H1 (cell line): ENCODE measurements around the gene BLCAP. TPM values are rescaled to one million over a fixed set of nuclear protein-coding genes. Genes with fewer than 3 reads are reported as not detected.

Source experiments
- CTCF ChIA-PET: fragments of 300-600 bp; sonication (Branson Sonifier 250); formaldehyde crosslinking; loops from one replicate; lab custom pipeline; 2021; ENCODE audit not compliant: partially characterized antibody; lab: Charles Lee
- POLR2A ChIA-PET: fragments of 300-600 bp; sonication (Branson Sonifier 250); formaldehyde crosslinking; loops from one replicate; lab custom pipeline; 2021; ENCODE audit warnings: inconsistent platforms; ENCODE audit not compliant: partially characterized antibody; lab: Charles Lee
- DNase-seq, 2 experiments: peaks; one replicate each; pipeline versions ENCODE4 v3.0.0 to v3.0.0-alpha.2; 2010 to 2022; ENCODE audit warnings: low spot score in 2 of 2, low read depth in 1 of 2, mixed read lengths in 1 of 2
- FAIRE-seq: peaks from 2 replicates; lab custom pipeline; 2011; peaks lifted over from hg19 to GRCh38; lab: Jason Lieb, UNC
- H2AFZ ChIP-seq: 2 replicates; pipeline ENCODE4 v1.8.1; 2012; ENCODE audit warnings: low read length, inconsistent platforms
- H2AK5ac ChIP-seq: 2 replicates; pipeline ENCODE4 v1.6.1; 2013; ENCODE audit warnings: low read depth, low read length
- H2BK120ac ChIP-seq: replicated peaks from 2 replicates; pipeline ENCODE3; 2013; ENCODE audit warnings: low read depth, low read length, inconsistent platforms
- H2BK12ac ChIP-seq: 2 replicates; pipeline ENCODE4 v1.6.1; 2013; ENCODE audit warnings: low read depth, low read length
- H2BK15ac ChIP-seq: 2 replicates; pipeline ENCODE4 v1.6.1; 2013; ENCODE audit warnings: low read length
- H2BK20ac ChIP-seq: 2 replicates; pipeline ENCODE4 v1.6.1; 2013; ENCODE audit warnings: low read length
- H2BK5ac ChIP-seq: 2 replicates; pipeline ENCODE4 v1.6.1; 2013; ENCODE audit warnings: low read depth, low read length
- H3K14ac ChIP-seq: 2 replicates; pipeline ENCODE4 v1.6.1; 2013; ENCODE audit warnings: inconsistent platforms; ENCODE audit not compliant: insufficient read length
- H3K18ac ChIP-seq: 2 replicates; pipeline ENCODE4 v1.6.1; 2013; ENCODE audit warnings: low read length; ENCODE audit errors: extremely low read depth
- H3K23ac ChIP-seq: 2 replicates; pipeline ENCODE4 v1.6.1; 2013; ENCODE audit warnings: inconsistent platforms; ENCODE audit not compliant: insufficient read length
- H3K23me2 ChIP-seq: 2 replicates; pipeline ENCODE4 v1.6.1; 2013; ENCODE audit warnings: low read depth, low read length
- H3K27ac ChIP-seq: 2 replicates; pipeline ENCODE4 v1.6.1; 2011; ENCODE audit warnings: low read depth, low read length, inconsistent platforms
- H3K27me3 ChIP-seq, 4 experiments: replicated peaks in 1 of 4; 1 replicate in 1 of 4; 2 replicates in 3 of 4; pipeline versions ENCODE4 v1.6.1 to v1.8.1; 2011 to 2013; ENCODE audit warnings: low read length in 3 of 4, mild to moderate bottlenecking in 3 of 4, inconsistent platforms in 2 of 4, mixed read lengths in 2 of 4, moderate library complexity in 1 of 4; ENCODE audit not compliant: control insufficient read depth in 3 of 4, insufficient read depth in 3 of 4; ENCODE audit errors: extremely low read depth in 1 of 4
- H3K36me3 ChIP-seq, 4 experiments: 2 replicates each; pipeline versions ENCODE4 v1.6.1 to v1.8.1; 2011 to 2013; ENCODE audit warnings: mild to moderate bottlenecking in 4 of 4, low read length in 3 of 4, moderate library complexity in 2 of 4, control low read depth in 1 of 4, inconsistent platforms in 1 of 4; ENCODE audit not compliant: insufficient read depth in 4 of 4, control insufficient read depth in 2 of 4
- H3K4ac ChIP-seq: replicated peaks from 2 replicates; pipeline ENCODE3; 2013; ENCODE audit warnings: low read length, low read depth, mixed read lengths, inconsistent platforms; ENCODE audit not compliant: insufficient read length
- H3K4me1 ChIP-seq, 4 experiments: replicated peaks in 1 of 4; 1 replicate in 1 of 4; 2 replicates in 3 of 4; pipeline versions ENCODE4 v1.6.1 to v1.8.1; 2011 to 2013; ENCODE audit warnings: low read length in 3 of 4, inconsistent platforms in 2 of 4, mixed read lengths in 1 of 4; ENCODE audit not compliant: insufficient read depth in 4 of 4, control insufficient read depth in 3 of 4
- H3K4me2 ChIP-seq, 2 experiments: 2 replicates each; pipeline versions ENCODE4 v1.6.1 to v1.8.1; 2011 to 2013; ENCODE audit warnings: low read depth in 2 of 2, low read length in 2 of 2, control low read depth in 1 of 2, inconsistent platforms in 1 of 2, mild to moderate bottlenecking in 1 of 2; ENCODE audit not compliant: insufficient read depth in 1 of 2
- H3K4me3 ChIP-seq, 4 experiments: fragments of 200-600, 300-600 bp in 1 of 4; sonication (generic), shearing (Covaris generic), sonication (Bioruptor Twin) in 1 of 4; 2 replicates each; pipeline versions ENCODE4 v1.5.1 to v1.8.1; 2011 to 2016; ENCODE audit warnings: low read length in 4 of 4, low read depth in 3 of 4, control low read depth in 2 of 4, inconsistent platforms in 2 of 4, mild to moderate bottlenecking in 2 of 4, mixed read lengths in 1 of 4, moderate library complexity in 1 of 4; ENCODE audit not compliant: insufficient read depth in 2 of 4; ENCODE audit errors: extremely low read depth in 1 of 4
- H3K56ac ChIP-seq: replicated peaks from 2 replicates; pipeline ENCODE3; 2013; ENCODE audit warnings: low read depth, mild to moderate bottlenecking, mixed read lengths, low read length, inconsistent platforms; ENCODE audit not compliant: insufficient read length
- H3K79me1 ChIP-seq: 2 replicates; pipeline ENCODE4 v1.6.1; 2013; ENCODE audit warnings: low read depth, low read length, control low read depth
- H3K79me2 ChIP-seq, 2 experiments: 2 replicates each; pipeline versions ENCODE4 v1.6.1 to v1.8.1; 2012 to 2013; ENCODE audit warnings: low read length in 2 of 2, mild to moderate bottlenecking in 2 of 2, inconsistent platforms in 1 of 2; ENCODE audit not compliant: insufficient read depth in 2 of 2, control insufficient read depth in 1 of 2
- H3K9ac ChIP-seq, 4 experiments: replicated peaks in 1 of 4; 1 replicate in 1 of 4; 2 replicates in 3 of 4; pipeline versions ENCODE4 v1.6.1 to v1.8.1; 2011 to 2013; ENCODE audit warnings: low read depth in 3 of 4, low read length in 3 of 4, control low read depth in 2 of 4, mild to moderate bottlenecking in 2 of 4, moderate library complexity in 2 of 4, inconsistent platforms in 1 of 4; ENCODE audit errors: extremely low read depth in 1 of 4
- H3K9me3 ChIP-seq, 2 experiments: 2 replicates each; pipeline versions ENCODE4 v1.6.1 to v1.8.1; 2012 to 2013; ENCODE audit warnings: mild to moderate bottlenecking in 2 of 2, moderate library complexity in 2 of 2, control low read depth in 1 of 2, inconsistent platforms in 1 of 2, low read depth in 1 of 2, low read length in 1 of 2, mixed read lengths in 1 of 2; ENCODE audit not compliant: insufficient read depth in 2 of 2
- H4K20me1 ChIP-seq, 2 experiments: replicated peaks in 1 of 2; 2 replicates each; pipeline versions ENCODE3 to v1.8.1; 2011 to 2013; ENCODE audit warnings: inconsistent platforms in 2 of 2, low read length in 2 of 2, mild to moderate bottlenecking in 1 of 2; ENCODE audit not compliant: insufficient read depth in 2 of 2, control insufficient read depth in 1 of 2
- H4K5ac ChIP-seq: 2 replicates; pipeline ENCODE4 v1.6.1; 2013; ENCODE audit warnings: low read length, low read depth, mixed read lengths, inconsistent platforms; ENCODE audit not compliant: insufficient read length
- H4K8ac ChIP-seq: 2 replicates; pipeline ENCODE4 v1.8.0; 2013; ENCODE audit warnings: mild to moderate bottlenecking, moderate library complexity, low read length, inconsistent platforms; ENCODE audit not compliant: insufficient read depth; ENCODE audit errors: extremely low read depth
- H4K91ac ChIP-seq: replicated peaks from 2 replicates; pipeline ENCODE3; 2013; ENCODE audit warnings: low read length, mixed read lengths, inconsistent platforms; ENCODE audit not compliant: insufficient read length
- BRCA1 ChIP-seq: IDR thresholded peaks from 2 replicates; pipeline ENCODE4 v1.6.1; 2012; ENCODE audit warnings: low read depth, low read length, improper control_type of control experiment
- CHD2 ChIP-seq: IDR thresholded peaks from 2 replicates; pipeline ENCODE4 v1.6.1; 2012; ENCODE audit warnings: low read length, improper control_type of control experiment
- CTBP2 ChIP-seq: IDR thresholded peaks from 2 replicates; pipeline ENCODE4 v1.7.0; 2011; ENCODE audit warnings: borderline replicate concordance, mild to moderate bottlenecking, moderate library complexity, mixed read lengths, low read length; ENCODE audit not compliant: insufficient read depth, insufficient read length
- EGR1 ChIP-seq: IDR thresholded peaks from 2 replicates; pipeline ENCODE4 v1.6.1; 2011; ENCODE audit warnings: low read depth, low read length, borderline replicate concordance
- EP300 ChIP-seq, 2 experiments: IDR thresholded peaks; 1 replicate in 1 of 2; 2 replicates in 1 of 2; pipeline ENCODE4 v1.6.1; 2011 to 2012; ENCODE audit warnings: low read depth in 2 of 2, low read length in 2 of 2, mild to moderate bottlenecking in 2 of 2, borderline replicate concordance in 1 of 2, inconsistent platforms in 1 of 2, moderate library complexity in 1 of 2
- HDAC6 ChIP-seq: IDR thresholded peaks from one replicate; pipeline ENCODE4 v1.7.1; 2012; ENCODE audit warnings: low read depth, mild to moderate bottlenecking, inconsistent platforms, low read length, moderate library complexity
- KDM4A ChIP-seq: IDR thresholded peaks from one replicate; pipeline ENCODE4 v1.7.1; 2012; ENCODE audit warnings: low read depth, mild to moderate bottlenecking, moderate library complexity, low read length, inconsistent platforms; ENCODE audit not compliant: severe bottlenecking
- TBP ChIP-seq: IDR thresholded peaks from 2 replicates; pipeline ENCODE4 v1.6.1; 2011; ENCODE audit warnings: low read depth, low read length, improper control_type of control experiment
- ZNF274 ChIP-seq: IDR thresholded peaks from 2 replicates; pipeline ENCODE4 v1.7.0; 2012; ENCODE audit warnings: low read length, borderline replicate concordance; ENCODE audit errors: extremely low read depth
- WGBS, 2 experiments: shearing (Covaris generic) in 1 of 2; methylation state at CpG; one replicate each; pipeline versions ENCODE4 v1.1.6 to v1.1.7; 2013 to 2015; ENCODE audit warnings: low lambda C conversion rate in 2 of 2, mixed read lengths in 2 of 2, inconsistent platforms in 1 of 2, low coverage in 1 of 2, missing lambda C conversion rate in 1 of 2; ENCODE audit not compliant: insufficient replicate concordance in 2 of 2, insufficient coverage in 1 of 2, insufficient read length in 1 of 2; ENCODE audit errors: extremely low coverage in 1 of 2, missing lambda C conversion rate in 1 of 2; 5-methylcytosine and 5-hydroxymethylcytosine counted together
- polyA plus RNA-seq, 7 experiments: library from polyadenylated mRNA; depleted of rRNA in 3 of 7; stranded (reverse) in 5 of 7; unstranded in 2 of 7; fragments of >200 nt in 5 of 7; fragments of 200-250 nt in 2 of 7; gene quantifications; 1 replicate in 5 of 7; 2 replicates in 1 of 7; 4 replicates in 1 of 7; pipeline versions ENCODE4 v1.2.1 to v1.2.3, GENCODE V29; 2011 to 2013; ENCODE audit warnings: missing spikeins in 2 of 7, mixed read lengths in 2 of 7
- total RNA-seq: library from RNA; stranded (reverse); fragmentation: NEBNext Ultra II Directional; extraction: Animal tissue kit (Norgen Biotek cat#: 25700); gene quantifications from 2 replicates; pipeline ENCODE4 v1.2.1, GENCODE V29; 2021
- TF ChIP-seq, protein P1 (sequence below): IDR thresholded peaks from 2 replicates; pipeline ENCODE4 v1.6.1; 2011; ENCODE audit warnings: low read length, improper control_type of control experiment

Gene BLCAP
- total and polyA plus RNA-seq, 2 of the 8 experiments (the other 6 are each of a cell fraction or from before 2014, with no cell fraction given) = 60.3 to 72.2 TPM

DNA sequence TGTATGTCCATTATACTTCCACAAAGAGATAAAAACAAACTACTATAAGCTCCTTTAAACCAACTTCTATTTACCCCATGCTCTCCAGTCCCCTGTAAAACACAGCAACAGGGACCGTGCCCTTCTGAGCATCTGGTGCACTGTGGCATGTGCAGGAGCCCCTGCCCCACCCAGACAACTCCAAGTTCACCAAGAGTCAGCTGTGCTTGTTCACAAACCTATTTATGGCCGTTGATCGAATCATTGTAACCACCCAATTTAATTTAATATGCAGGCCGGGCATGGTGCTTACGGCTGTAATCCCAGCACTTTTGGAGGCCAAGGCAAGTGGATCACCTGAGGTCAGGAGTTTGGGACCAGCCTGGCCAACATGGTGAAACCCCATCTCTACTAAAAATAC, 13.7 kb upstream of the BLCAP start:
- Histone ChIP-seq H2BK12ac (no peak overlapping the region), H4K5ac (no peak overlapping the region), H4K8ac (no peak overlapping the region), H2BK5ac (no peak overlapping the region), H4K91ac (no peak overlapping the region), H3K14ac (no peak overlapping the region), H3K36me3 (no peaks in the 10 kb centered on the region), H3K4me3 (no peak overlapping the region), H3K4ac (no peak overlapping the region), H2BK20ac (no peak overlapping the region), H3K79me2 (no peaks in the 10 kb centered on the region), H3K4me2 (no peak overlapping the region), H4K20me1 (no peaks in the 10 kb centered on the region), H3K9ac (no peak overlapping the region), H2AFZ (no peak overlapping the region), H2BK120ac (no peak overlapping the region), H3K27me3 (no peaks in the 10 kb centered on the region), H2BK15ac (no peak overlapping the region), H2AK5ac (no peak overlapping the region), H3K56ac (no peak overlapping the region), H3K18ac (no peak overlapping the region), H3K79me1 (no peaks in the 10 kb centered on the region), H3K9me3 (no peaks in the 10 kb centered on the region), H3K23me2 (no peaks in the 10 kb centered on the region), H3K27ac (no peak overlapping the region), H3K23ac (no peak overlapping the region), H3K4me1 (no peaks in the 10 kb centered on the region)
- ChIA-PET POLR2A (interaction anchor here (0.6 to 1.0 kb wide), 2 partner anchors 36 to 128 kb away, joined by 4 read pairs; no protein-coding TSS in a partner anchor), CTCF (interaction anchor here (0.6 to 1.2 kb wide), 6 partner anchors 8 to 440 kb away, joined by 3 to 4 read pairs (median 4); partner anchors contain the start of gene BLCAP)
- FAIRE-seq = no peak
- WGBS, 2 experiments = 97% methylated on average over 5 of the region's 5 CpGs; no CpG with 5 or more reads in 1 of the 2 experiments
- DNase-seq = no peak
- TF ChIP-seq HDAC6 (no peak), CTBP2 (no peak), EP300 (IDR thresholded peaks at IDR 0.05; ENCODE audit: borderline replicate concordance in 1 of 2, low read depth in 2 of 2, low read length in 2 of 2) (no peak), TBP (no peak), ZNF274 (no peak), BRCA1 (no peak), CHD2 (no peak), KDM4A (no peak), EGR1 (no peak)
- TF ChIP-seq, protein P1, sequence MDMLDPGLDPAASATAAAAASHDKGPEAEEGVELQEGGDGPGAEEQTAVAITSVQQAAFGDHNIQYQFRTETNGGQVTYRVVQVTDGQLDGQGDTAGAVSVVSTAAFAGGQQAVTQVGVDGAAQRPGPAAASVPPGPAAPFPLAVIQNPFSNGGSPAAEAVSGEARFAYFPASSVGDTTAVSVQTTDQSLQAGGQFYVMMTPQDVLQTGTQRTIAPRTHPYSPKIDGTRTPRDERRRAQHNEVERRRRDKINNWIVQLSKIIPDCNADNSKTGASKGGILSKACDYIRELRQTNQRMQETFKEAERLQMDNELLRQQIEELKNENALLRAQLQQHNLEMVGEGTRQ = no peak
